HG03575 (cell line): ENCODE measurements around the gene EEF1G.

Experiments used
- ATAC-seq: cut with Tn5 transposase; IDR thresholded peaks from one replicate; pipeline ENCODE4 v1.9.1; 2021; ENCODE audit not compliant: unreplicated experiment, insufficient number of reproducible peaks, low FRiP score; ENCODE audit errors: extremely low read depth

Gene EEF1G

DNA sequence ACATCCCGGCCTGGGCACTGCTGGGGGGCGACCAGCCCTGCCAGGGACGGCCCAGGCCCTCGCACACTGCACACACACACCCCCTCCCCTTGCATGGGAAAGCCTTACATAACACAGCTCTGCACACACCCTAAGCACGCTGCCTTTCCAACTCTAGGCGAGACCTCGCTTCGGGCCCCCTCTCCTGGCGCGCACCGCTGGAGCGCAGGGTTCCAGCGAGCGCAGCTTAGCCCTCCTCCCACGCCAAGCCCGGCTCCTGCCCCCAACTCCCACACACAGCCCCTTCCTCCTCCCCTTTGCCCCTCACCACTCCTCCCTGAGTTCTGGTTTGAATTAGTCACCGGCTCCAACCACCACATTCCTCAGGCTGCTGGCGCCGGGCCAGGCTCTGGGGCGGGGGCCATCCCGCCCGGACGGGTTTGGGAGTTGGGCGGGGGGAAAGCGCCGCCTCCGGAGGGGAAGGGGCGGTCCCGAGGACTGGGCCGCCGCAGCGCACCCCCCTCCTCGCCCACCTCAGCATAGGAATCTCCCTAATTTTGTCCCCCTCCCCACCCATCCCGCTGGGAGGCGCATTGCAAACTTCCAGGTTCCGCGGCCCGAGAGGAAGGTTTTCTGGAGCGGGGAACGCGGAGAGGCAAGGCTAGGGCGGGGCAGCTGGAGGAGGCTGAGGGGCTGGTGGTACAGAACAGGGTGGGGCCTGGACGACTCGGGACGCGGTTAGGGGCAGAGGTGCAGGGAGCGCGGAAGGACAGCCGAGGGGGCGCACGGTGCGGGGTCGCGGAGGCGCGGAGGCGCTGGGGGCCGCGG lies 28.1 kb downstream of the EEF1G start:
- no peak for ATAC-seq

DNA sequence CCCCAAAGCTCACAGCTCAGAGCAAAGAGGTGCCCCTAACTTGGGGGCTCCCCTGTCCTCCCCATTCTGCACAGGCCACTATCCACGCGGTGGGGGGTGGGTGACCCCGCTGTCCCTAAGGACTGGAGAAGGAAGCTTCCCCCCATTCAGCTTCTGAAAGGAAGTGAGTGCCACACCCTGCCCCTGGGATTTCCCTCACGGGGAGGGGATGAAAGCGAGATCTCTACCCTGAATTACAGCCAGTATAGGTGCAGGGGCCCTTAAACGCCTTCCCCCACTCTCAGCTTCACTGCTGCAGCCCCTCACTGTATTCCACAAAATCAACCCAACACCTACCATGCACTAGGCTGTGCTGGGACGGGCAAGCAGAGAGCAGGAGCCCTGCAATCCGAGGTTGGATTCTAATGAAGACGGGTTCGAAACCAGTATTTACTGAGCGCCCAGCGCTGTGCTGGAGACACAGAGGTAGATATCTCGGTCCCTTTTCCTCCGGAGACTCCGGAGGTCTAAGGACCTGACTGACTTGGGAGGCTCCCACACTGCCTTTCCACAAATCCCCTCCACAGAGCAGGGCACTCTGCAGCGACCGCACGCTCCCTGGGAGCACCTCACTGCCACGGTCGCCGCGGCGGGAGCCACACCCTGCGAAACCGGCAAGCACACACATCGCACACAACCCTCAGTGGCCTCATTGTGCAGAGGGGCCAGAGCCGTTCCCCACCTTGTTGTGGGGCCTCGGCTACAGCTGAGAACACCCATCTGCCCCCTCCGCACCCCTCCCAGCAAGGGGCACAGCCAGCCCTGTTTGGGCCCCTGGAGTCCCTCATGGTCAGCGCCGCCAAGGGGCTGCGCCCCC lies 28.9 kb downstream of the EEF1G start:
- ATAC-seq = no peak

DNA sequence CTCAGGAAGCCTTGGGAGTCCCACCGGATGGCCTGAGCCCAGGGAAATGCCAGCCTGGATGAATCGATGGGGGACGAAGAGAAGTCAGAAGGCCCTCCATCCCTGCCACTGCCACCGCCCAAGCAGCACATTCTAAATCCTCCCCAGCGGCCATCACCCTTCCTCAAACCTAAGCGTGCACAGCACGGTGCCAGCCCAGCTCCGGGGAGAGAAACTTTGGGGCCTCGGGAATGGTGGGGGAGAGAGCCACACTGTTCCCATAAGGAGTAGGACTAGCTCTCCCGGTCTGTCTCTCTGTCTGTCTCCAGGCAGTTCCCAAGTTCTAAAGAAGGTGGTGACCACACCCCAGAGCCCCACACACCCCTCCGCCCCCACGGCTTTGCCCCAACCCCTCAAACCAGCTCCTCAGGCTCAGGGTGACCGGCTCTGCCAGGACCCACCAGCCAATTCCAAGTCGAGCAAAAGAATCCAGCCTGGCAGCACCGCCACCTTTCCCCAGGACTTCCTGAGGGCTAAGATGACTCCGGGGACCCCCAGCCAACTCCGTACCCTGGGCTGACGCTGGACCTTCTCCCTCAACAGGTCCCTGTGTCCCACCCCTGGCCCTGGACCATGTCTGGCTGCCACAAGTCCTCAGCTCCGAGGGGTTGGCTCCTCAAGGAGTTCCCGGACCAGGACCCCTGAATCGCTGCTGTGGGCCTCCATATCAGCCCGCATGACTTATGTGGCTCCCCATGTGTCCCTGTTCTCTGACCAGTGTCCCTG lies 29.8 kb downstream of the EEF1G start:
- ATAC-seq = no peak

DNA sequence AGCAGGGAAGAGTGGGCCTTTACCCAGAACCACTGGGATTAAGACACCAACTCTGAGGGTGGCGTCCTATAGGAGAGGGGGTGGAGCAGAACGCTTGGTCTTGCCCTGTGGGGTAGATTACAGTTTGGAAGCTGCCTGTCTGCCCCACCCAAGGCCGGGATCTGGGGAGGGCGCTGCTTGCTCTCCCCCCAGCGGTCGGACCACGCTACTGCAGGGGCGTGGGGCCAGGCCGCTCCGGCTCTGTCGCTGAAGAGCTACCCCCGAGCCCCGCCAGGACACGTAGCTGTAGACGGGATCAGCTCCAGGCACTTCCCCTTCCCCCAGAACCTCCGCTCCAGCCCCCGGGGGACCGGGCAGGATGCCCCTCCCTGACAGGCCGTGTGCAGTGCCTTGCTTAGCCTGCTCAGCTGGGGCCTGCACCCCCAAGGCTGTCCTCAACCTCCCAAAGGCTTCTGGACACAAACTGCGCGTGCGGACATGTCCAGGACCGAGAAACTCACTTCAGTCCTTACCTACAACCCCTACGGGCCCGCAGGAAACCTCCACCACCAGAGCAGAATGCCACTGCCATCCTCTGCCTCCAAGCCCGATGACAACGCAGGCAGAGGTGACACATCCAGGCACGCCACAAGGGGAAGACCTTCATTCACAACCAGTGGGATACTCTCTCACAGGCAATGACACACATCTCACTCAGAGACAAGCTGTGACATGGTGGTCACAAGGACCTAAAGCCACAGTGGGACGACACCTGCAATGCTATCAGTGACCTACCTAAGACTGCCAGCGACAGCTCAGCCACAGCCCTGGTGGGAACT lies 30.7 kb downstream of the EEF1G start:
- ATAC-seq = no peak

DNA sequence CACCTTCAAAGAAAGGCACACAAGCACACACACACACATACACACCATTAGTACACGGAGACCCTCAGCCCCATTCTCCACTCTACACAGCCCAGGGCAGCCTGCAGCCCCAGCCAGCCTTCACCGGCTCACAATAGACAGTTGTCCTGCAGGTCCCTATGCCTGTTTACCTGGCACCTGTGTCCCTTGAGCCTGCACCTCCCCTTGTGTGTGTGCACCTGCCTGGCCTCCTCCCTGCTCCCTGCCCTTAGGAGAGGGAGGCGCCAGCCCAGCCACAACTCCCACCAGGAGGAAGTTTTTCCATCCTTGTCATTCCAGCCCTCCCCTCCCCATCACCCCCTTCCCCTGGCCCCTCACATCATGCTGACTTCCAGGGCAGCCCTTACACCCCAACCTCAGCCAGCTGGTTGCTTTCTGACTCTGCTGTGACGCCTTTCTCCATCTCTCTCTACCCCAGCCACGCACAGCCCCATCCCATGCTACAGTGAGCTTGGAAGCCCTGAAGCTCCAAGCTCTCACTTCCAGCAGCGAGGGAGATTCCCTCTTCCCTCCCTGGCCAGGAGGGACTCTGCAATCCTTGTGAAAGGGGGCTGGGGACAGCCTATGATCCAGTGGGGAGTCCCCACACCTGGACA lies 31.5 kb downstream of the EEF1G start:
- no peak for ATAC-seq

DNA sequence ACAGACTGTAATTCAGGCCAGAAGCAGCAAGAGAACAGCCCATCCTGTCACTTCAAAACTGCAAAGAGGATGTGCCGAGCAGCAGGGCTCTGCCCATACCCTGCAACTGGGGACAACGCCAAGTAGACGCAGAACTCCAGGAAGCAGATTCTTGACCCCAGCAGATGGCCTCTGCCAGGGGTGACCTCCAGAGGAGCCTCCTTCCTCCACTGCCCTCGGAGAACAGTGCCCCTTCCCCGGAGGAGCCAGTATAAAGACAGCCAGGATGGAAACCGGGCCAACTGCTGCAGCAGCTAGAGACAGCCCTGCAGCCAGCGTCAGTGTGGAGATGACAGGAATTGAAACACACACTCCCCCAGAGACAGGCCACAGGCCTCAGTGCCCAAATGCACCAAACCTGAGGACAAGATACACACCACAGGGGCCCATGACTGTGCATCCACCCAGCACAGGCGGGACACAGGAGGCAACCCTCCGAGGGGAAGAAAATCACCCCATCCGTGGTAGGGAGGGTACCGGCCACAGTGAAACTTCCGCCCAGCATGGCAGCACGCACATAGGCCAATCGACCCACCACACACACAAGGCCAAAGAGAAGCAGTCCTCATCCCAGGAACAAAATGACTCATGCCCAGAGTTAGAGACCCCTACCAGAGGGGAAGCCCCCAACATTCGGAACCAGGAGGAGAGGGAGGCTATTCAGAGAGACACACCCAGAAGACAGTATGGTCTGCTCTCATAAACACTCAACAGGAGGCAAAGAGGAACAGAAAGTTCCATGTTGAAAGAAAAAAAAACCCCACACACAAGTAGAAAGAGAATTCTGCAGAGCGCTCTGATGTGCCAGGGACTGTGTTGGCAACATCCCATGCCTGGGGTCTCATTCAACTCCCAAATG lies 32.6 kb downstream of the EEF1G start:
- ATAC-seq = no peak

DNA sequence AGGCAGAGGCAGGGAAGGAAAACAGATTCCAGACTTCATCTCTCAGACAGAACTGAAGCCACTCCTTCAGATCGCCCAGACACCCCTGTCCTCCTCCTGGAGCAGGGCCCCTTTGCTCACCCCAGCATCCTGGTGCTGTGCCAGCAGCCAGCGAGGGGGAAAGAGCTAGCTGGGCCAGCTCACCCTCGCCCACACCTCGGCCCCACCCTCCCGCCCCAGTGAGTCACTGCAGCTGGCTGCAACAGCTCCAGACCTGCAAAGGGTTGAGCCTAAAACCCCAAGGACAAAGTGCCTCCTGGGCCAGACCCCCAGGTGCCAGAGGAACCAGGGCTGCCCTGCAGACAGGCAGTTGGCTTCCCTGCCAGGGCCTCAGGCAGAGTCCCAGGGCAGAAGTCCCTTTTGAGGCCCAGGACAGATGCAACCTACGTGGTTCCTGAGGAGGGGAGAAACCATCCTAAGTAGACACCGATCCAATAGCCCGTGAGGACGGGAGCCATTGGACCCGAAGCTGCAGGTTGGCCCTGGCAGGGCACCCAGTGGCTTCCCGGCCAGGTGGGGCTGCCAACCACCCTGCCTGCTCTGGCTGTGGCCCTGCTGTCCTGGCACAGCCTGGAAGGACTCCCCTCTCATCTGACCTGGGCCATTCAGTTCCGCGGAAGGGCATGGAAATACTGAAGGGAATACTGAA lies 34.3 kb downstream of the EEF1G start:
- ATAC-seq = no peak

DNA sequence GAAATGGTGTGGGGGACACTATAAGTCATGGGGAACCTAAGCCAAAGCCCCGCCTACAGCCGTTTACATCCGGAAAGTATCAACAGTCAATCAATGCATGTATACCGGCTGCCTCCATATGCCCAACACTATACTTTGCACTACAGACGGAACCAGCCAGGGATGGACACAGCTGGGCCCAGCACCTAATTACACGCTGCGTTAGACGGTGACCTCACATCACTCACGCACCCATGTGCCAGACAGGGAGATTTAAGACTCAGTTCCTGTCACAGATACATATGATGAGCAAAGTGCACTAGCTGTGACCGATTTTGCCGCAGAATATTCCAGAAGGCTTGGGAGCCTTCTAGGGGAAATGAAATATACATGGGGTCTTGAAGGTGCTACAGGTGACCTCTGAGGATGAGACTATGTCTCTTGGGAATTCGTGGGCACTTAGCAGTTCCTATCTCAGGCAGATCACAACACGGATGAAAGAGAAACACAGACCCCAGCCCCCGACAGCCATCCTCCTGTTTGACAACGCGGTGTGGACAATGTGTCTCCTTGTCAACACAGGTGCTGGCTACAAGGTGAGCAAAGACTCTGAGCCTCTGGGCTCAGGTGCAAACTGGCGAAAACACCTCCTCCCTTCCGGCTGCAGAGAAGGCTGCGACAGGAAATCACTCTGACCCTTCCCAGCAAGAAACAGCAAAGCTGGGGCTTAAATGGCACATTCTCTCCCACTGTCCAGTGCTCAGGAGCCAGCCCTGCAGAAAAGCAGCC lies 35.0 kb downstream of the EEF1G start:
- ATAC-seq = no peak

DNA sequence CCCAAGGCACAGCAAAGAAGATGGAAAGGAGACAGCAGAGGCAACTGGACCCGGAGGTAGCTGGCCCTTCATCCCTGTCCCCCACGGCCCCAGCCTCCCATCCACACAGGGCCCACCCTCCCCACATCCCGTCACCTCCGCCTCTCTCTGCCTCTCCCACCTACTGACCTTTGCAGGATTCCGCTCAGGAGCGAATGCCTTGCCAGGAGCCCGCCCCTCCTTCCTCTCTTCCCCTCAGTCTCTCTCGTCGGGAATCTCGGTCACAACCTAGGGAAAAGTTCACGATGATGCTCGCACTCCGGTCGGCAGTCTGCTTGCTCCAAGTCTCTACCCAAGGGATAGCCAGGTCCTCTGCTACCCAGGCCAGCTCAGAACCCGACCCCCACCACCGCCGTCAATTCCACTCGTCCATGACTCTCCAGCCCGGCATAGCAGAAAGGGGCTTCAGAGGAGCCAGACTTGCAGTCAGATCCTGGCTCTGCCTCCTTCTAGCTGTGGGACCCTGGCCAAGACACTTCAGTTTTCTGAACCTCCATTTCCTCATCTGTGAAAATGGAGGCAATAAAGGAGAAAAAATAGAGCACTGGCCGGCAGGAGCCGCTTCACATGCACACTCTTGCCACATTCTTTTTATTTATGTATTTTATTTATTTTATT lies 37.3 kb downstream of the EEF1G start:
- no peak for ATAC-seq

DNA sequence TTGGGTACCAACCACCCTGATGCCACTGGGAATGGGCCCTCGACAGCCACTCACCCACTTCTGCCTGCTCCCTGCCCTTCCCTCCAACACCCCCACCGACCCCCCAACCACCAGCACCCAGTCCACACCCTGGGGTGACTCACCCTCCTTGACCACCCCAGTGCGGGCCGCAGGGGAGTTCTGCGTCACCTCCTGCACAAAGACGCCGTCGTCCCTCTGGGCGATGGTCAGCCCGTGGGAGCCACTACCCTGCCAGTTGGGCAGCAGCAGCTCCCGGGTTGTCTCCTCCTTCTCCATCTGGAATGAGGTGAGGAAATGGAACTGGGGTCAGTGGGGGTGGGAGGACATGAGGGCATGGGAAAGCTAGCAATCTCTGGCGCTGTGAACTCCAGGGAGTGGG lies 37.9 kb downstream of the EEF1G start:
- no peak for ATAC-seq

DNA sequence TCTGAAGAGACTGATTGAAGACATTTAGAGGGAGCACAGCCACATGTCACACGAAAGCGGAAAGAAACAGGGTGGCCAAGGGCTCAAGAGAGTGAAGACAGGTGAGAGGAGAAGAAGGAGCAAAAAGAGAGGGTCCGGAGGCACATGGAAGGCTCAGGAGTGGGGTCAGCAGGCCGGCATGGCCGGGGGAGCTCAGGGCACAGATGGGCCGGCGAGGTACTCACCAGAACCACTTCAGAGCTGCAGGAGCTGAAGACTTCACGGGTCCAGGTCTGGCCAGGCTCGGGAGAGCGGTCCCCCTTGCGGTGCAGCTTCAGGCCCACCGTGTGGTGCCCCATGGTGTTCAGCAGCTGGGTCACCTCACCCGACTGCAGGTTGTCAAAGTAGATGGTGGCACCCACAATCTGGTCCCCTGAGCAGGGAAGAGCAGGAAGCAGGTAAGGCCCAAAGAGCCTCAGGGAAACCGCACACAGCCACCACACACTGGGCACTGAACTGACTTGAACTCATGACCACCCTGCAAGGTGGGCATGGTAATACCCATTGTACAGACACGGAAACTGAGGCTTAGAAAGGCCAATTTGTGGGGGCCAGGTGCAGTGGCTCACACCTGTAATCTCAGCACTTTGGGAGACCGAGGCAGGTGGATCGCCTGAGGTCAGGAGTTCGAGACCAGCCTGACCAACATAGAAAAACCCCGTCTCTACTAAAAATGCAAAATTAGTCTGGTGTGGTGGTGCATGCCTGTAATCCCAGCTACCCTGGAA lies 38.7 kb downstream of the EEF1G start:
- ATAC-seq = no peak

DNA sequence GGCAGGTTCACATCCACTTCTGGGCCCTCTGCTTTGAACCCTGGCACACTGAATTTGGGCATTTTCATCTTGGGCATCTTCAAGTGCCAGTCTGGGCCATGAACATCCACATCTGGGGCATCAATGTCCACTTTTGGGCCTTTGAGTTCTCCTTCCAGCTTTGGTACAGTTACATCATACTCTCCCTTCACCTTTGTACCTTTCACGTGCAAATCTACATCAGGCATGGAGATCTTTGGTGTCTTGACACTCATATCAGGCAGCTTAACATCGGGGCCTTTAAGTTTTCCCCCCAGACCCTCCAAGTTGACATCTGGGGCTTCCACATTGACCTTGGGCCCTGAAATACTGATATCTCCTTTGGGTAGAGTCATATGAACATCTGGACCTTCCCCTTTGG lies 41.6 kb downstream of the EEF1G start:
- no peak for ATAC-seq

DNA sequence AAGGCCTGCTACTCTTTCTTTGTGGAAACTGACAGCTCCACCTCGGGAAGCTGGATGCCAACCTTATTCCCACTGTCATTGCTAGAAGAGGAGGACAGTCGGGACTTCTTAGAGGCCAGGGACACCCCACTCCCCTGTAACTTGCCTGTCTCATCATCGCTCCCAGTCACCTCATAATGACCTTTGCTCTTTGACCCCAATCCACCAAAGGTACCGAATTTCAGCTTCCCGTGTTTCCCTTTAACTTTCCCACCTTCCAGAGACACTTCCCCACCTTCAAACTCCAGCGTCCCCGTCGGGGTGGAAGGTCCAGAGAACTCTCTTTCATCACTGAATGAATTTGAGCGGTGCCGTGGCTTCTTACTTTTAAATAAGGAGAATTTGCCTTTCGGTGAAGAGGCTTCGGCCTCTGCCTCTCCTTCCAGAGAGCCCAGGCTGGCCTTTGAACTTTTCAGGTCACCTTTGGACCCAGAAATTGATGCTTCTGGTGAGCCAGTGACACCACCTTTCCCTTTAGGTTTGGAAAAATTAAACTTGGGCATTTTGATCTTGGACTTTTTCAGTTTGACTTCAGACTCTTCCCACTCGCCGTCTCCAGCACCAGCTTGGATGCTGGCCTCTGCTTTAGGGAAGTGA lies 56.8 kb downstream of the EEF1G start:
- ATAC-seq = no peak

DNA sequence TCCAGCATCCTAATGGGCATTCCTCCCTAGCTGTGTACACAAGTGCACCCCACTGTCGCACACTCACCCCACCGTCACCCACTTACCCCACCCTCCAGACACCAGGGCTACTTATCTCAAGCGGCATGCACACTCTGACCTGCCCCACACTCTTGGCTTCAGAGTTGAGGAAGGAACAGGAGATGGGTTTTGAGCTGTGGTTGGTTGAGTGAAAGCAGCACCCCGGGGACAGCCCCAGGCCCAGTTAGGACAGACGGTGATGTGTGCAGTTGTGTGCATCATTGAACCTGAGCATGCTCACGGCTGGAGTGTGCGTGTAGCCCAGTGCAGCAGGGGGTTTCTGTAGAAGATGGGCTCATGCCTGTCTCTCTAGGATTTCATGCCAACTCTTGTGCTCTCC lies 59.5 kb downstream of the EEF1G start:
- no peak for ATAC-seq

DNA sequence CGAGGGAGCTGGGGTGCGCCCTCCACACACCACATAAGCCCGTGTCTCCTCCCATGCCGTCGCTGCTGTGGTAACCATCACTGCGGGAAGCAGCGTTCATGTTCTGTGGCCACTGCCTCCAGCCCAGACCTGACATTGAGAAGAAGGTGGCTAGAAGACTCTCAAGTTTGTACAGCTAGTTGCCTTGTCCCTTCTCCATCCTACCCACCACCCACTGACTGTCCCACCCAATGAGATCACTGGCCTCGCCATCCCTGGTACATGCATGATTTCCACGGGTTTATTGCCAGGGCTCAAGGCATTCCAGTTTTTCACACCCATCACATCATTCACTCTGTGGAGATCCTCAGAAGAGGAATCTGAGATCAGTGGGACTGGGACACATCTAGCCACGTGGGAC lies 60.1 kb downstream of the EEF1G start:
- no peak for ATAC-seq
